ENCODE data around the gene LRP6.

Gene LRP6

GRCh38 chr12:12202747-12203146, 64.1 kb downstream of the LRP6 start:
- H3K27ac ChIP-seq (ENCODE audit: poor library complexity, severe bottlenecking) = no peak overlapping the region
- TF ChIP-seq CTCF (IDR thresholded peaks at IDR 0.05; ENCODE audit: poor library complexity, severe bottlenecking) = no peak
- ATAC-seq (ENCODE audit: low read depth) (no peak), DNase-seq (ENCODE audit: low spot score) (no peak)
- no peaks in the 10 kb centered on the region for H3K36me3 ChIP-seq (ENCODE audit: low read depth)
- H3K4me3 ChIP-seq (ENCODE audit: severe bottlenecking) = no peak overlapping the region
- H3K4me1 ChIP-seq (ENCODE audit: insufficient read depth, poor library complexity, severe bottlenecking) = no peaks in the 10 kb centered on the region
- H3K9me3 ChIP-seq (ENCODE audit: severe bottlenecking) = no peaks in the 10 kb centered on the region
- H3K27me3 ChIP-seq (ENCODE audit: insufficient read depth, poor library complexity, severe bottlenecking) = no peaks in the 10 kb centered on the region

- no peak overlapping the region for H3K4me3 ChIP-seq (ENCODE audit: severe bottlenecking)
- no peaks in the 10 kb centered on the region for H3K4me1 ChIP-seq (ENCODE audit: insufficient read depth, poor library complexity, severe bottlenecking)
- H3K27ac ChIP-seq (ENCODE audit: poor library complexity, severe bottlenecking) = no peak overlapping the region
- ATAC-seq (ENCODE audit: low read depth) (no peak), DNase-seq (ENCODE audit: low spot score) (no peak)
- TF ChIP-seq CTCF (IDR thresholded peaks at IDR 0.05; ENCODE audit: poor library complexity, severe bottlenecking) = no peak
- no peaks in the 10 kb centered on the region for H3K27me3 ChIP-seq (ENCODE audit: insufficient read depth, poor library complexity, severe bottlenecking)
- no peaks in the 10 kb centered on the region for H3K9me3 ChIP-seq (ENCODE audit: severe bottlenecking)
- H3K36me3 ChIP-seq (ENCODE audit: low read depth) = no peaks in the 10 kb centered on the region
These were observed 64.7 kb downstream of the LRP6 start for GRCh38 chr12:12202105-12202504.

GRCh38 chr12:12201274-12201758, 65.5 kb downstream of the LRP6 start:
- DNase-seq (ENCODE audit: low spot score) = no peak
- TF ChIP-seq CTCF (IDR thresholded peaks at IDR 0.05; ENCODE audit: poor library complexity, severe bottlenecking) = no peak
- no peaks in the 10 kb centered on the region for H3K27me3 ChIP-seq (ENCODE audit: insufficient read depth, poor library complexity, severe bottlenecking)
- no peak overlapping the region for H3K27ac ChIP-seq (ENCODE audit: poor library complexity, severe bottlenecking)
- no peaks in the 10 kb centered on the region for H3K9me3 ChIP-seq (ENCODE audit: severe bottlenecking)
- no peak for ATAC-seq (ENCODE audit: low read depth)
- no peak overlapping the region for H3K4me3 ChIP-seq (ENCODE audit: severe bottlenecking)
- H3K36me3 ChIP-seq (ENCODE audit: low read depth) = no peaks in the 10 kb centered on the region
- no peaks in the 10 kb centered on the region for H3K4me1 ChIP-seq (ENCODE audit: insufficient read depth, poor library complexity, severe bottlenecking)

GRCh38 chr12:12200363-12200762, 66.5 kb downstream of the LRP6 start:
- TF ChIP-seq CTCF (IDR thresholded peaks at IDR 0.05; ENCODE audit: poor library complexity, severe bottlenecking) = no peak
- H3K4me3 ChIP-seq (ENCODE audit: severe bottlenecking) = no peak overlapping the region
- H3K9me3 ChIP-seq (ENCODE audit: severe bottlenecking) = no peaks in the 10 kb centered on the region
- H3K36me3 ChIP-seq (ENCODE audit: low read depth) = no peaks in the 10 kb centered on the region
- DNase-seq (ENCODE audit: low spot score) (no peak), ATAC-seq (ENCODE audit: low read depth) (no peak)
- H3K4me1 ChIP-seq (ENCODE audit: insufficient read depth, poor library complexity, severe bottlenecking) = no peaks in the 10 kb centered on the region
- H3K27ac ChIP-seq (ENCODE audit: poor library complexity, severe bottlenecking) = no peak overlapping the region
- H3K27me3 ChIP-seq (ENCODE audit: insufficient read depth, poor library complexity, severe bottlenecking) = no peaks in the 10 kb centered on the region

GRCh38 chr12:12198124-12198523, 68.7 kb downstream of the LRP6 start:
- no peaks in the 10 kb centered on the region for H3K9me3 ChIP-seq (ENCODE audit: severe bottlenecking)
- no peak overlapping the region for H3K27ac ChIP-seq (ENCODE audit: poor library complexity, severe bottlenecking)
- DNase-seq (ENCODE audit: low spot score) (no peak), ATAC-seq (ENCODE audit: low read depth) (no peak)
- no peaks in the 10 kb centered on the region for H3K4me1 ChIP-seq (ENCODE audit: insufficient read depth, poor library complexity, severe bottlenecking)
- TF ChIP-seq CTCF (IDR thresholded peaks at IDR 0.05; ENCODE audit: poor library complexity, severe bottlenecking) = no peak
- no peak overlapping the region for H3K4me3 ChIP-seq (ENCODE audit: severe bottlenecking)
- no peaks in the 10 kb centered on the region for H3K36me3 ChIP-seq (ENCODE audit: low read depth)
- no peaks in the 10 kb centered on the region for H3K27me3 ChIP-seq (ENCODE audit: insufficient read depth, poor library complexity, severe bottlenecking)
